Tibial nerve (tissue), 3 donors: ENCODE measurements around the gene FIGNL1.

Source experiments
- CTCF ChIP-seq, 5 experiments: fragments of 200-600 bp in 3 of 5; fragments of 450-650 bp in 2 of 5; sonication (generic) in 3 of 5; IDR thresholded peaks; one replicate each; pipeline ENCODE4 v1.5.1; 2016 to 2019; ENCODE audit warnings: antibody characterized with exemption in 5 of 5, mild to moderate bottlenecking in 3 of 5, moderate library complexity in 2 of 5
- POLR2A ChIP-seq, 2 donors: fragments of 450-650 bp; IDR thresholded peaks; one replicate each; pipeline ENCODE4 v1.6.1; 2017; ENCODE audit warnings: antibody characterized with exemption in 2 of 2, mild to moderate bottlenecking in 2 of 2, moderate library complexity in 2 of 2

GRCh38 chr7:50422858-50423257 is 27.3 kb downstream of the FIGNL1 start:
- TF ChIP-seq POLR2A (IDR thresholded peaks at IDR 0.05) (no peak), CTCF (IDR thresholded peaks at IDR 0.05) (no peak)
